GM23248 (cell line): ENCODE measurements around the gene FCN2. TPM values are rescaled to one million over a fixed set of nuclear protein-coding genes. Genes with fewer than 3 reads are reported as not detected.

Source experiments
- DNase-seq: peaks from one replicate; pipeline ENCODE4 v3.0.0-alpha.2; 2015
- H2AFZ ChIP-seq: fragments of 200-600 bp; sonication (generic); 2 replicates; pipeline ENCODE4 v1.6.1; 2016; ENCODE audit warnings: antibody characterized with exemption
- H3F3A ChIP-seq: fragments of 200-600 bp; sonication (generic); 2 replicates; pipeline ENCODE4 v1.6.1; 2016; ENCODE audit warnings: mild to moderate bottlenecking, antibody characterized with exemption, mixed run types; ENCODE audit not compliant: insufficient read depth
- H3K27ac ChIP-seq: fragments of 200-600 bp; sonication (generic); 2 replicates; pipeline ENCODE4 v1.5.1; 2016; ENCODE audit warnings: mild to moderate bottlenecking
- H3K27me3 ChIP-seq: fragments of 200-600 bp; sonication (generic); replicated peaks from 2 replicates; pipeline ENCODE4 v1.6.1; 2016; ENCODE audit warnings: mild to moderate bottlenecking; ENCODE audit not compliant: insufficient read depth
- H3K36me3 ChIP-seq: fragments of 200-600 bp; sonication (generic); 2 replicates; pipeline ENCODE4 v1.6.1; 2016; ENCODE audit warnings: low read depth, mild to moderate bottlenecking
- H3K4me1 ChIP-seq: fragments of 200-600 bp; sonication (generic); 2 replicates; pipeline ENCODE4 v1.6.1; 2016; ENCODE audit warnings: mild to moderate bottlenecking; ENCODE audit not compliant: insufficient read depth
- H3K4me2 ChIP-seq: fragments of 200-600 bp; sonication (generic); one replicate; pipeline ENCODE4 v1.6.1; 2016; ENCODE audit warnings: mild to moderate bottlenecking; ENCODE audit not compliant: unreplicated experiment
- H3K4me3 ChIP-seq: fragments of 200-600 bp; sonication (generic); 2 replicates; pipeline ENCODE4 v1.5.1; 2016; ENCODE audit warnings: mild to moderate bottlenecking
- H3K79me2 ChIP-seq: fragments of 200-600 bp; sonication (generic); 2 replicates; pipeline ENCODE4 v1.6.1; 2016; ENCODE audit warnings: mild to moderate bottlenecking; ENCODE audit not compliant: insufficient read depth
- H3K9ac ChIP-seq: fragments of 200-600 bp; sonication (generic); 2 replicates; pipeline ENCODE4 v1.6.1; 2016; ENCODE audit warnings: mild to moderate bottlenecking
- H3K9me2 ChIP-seq: fragments of 200-600 bp; sonication (generic); 2 replicates; pipeline ENCODE4 v1.6.1; 2016; ENCODE audit warnings: mixed run types, mild to moderate bottlenecking, moderate library complexity; ENCODE audit not compliant: insufficient read depth
- H3K9me3 ChIP-seq: fragments of 200-600 bp; sonication (generic); one replicate; pipeline ENCODE4 v1.6.1; 2017; ENCODE audit warnings: low read depth
- H4K20me1 ChIP-seq: fragments of 200-600 bp; sonication (generic); 2 replicates; pipeline ENCODE4 v1.6.0; 2016; ENCODE audit not compliant: insufficient read depth
- EZH2 ChIP-seq: fragments of 200-600 bp; sonication (generic); IDR thresholded peaks from 2 replicates; pipeline ENCODE4 v1.6.1; 2018; ENCODE audit warnings: antibody characterized with exemption, mild to moderate bottlenecking; ENCODE audit not compliant: insufficient read depth, poor library complexity, severe bottlenecking
- EZH2phosphoT487 ChIP-seq: fragments of 200-600 bp; sonication (generic); IDR thresholded peaks from 2 replicates; pipeline ENCODE4 v1.6.1; 2018; ENCODE audit warnings: antibody characterized with exemption, moderate library complexity, mild to moderate bottlenecking, low read depth; ENCODE audit not compliant: insufficient read depth
- WGBS, 2 experiments: methylation state at CpG; one replicate each; pipeline ENCODE4 v1.1.6; 2015 to 2017; ENCODE audit warnings: low lambda C conversion rate in 2 of 2, low coverage in 1 of 2; ENCODE audit errors: missing lambda C conversion rate in 2 of 2; 5-methylcytosine and 5-hydroxymethylcytosine counted together
- in situ Hi-C: fragments of 300-500 bp; cut with MboI; formaldehyde crosslinking; loops from 2 replicates; pipeline ENCODE4 v1.15.0; 2020
- polyA plus RNA-seq: library from polyadenylated mRNA; unstranded; fragments of >200 nt; fragmentation: Nextera tagmentation; extraction: Ambion mirVana; gene quantifications from 2 replicates; pipeline ENCODE4 v1.2.1, GENCODE V29; 2016
- total RNA-seq: library from RNA; depleted of rRNA; stranded (reverse); fragments of >200 nt; shearing (Covaris generic); gene quantifications from 2 replicates; pipeline ENCODE4 v1.2.3, GENCODE V29; 2014

Gene FCN2
- total and polyA plus RNA-seq, 2 experiments from 2014 or later = not detected

DNA sequence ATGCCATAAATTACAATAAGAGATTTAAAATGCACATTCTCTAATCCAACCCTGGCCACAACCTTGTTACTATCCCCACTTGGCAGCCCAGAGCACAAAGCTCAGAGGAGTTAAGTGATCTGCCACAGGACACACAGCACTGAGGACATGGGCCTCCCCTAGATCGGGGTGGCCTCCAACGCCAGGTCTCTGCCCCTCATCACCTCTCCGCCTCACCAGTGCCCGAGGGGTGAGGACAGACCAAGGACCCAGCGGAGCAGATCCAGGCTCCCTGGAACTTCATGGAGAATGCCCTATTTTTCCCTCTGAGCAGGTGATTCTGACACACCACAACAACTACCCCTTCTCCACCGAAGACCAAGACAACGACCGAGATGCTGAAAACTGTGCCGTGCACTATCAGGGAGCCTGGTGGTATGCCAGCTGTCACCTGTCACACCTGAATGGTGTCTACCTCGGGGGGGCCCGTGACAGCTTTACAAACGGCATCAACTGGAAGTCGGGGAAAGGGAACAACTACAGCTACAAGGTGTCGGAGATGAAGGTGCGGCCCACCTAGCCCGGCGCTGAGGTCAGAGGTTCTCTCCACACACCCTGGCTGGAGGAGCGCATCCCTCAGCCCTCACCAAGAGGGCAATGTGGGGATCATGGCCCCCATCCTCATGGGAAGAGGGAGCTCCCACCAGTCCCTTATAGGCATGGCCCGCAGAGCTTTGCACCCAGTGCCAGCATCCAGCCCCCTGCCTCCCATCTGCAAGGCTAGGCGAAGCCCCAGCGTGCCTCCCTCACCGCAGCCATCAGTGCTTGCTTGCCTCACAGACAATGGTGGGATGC, 12.5 kb upstream of the FCN2 start:
- Histone ChIP-seq H3K9me2 (no peaks in the 10 kb centered on the region), H3K27ac (no peak overlapping the region), H3F3A (no peaks in the 10 kb centered on the region), H2AFZ (no peak overlapping the region), H3K9ac (no peak overlapping the region), H3K4me3 (no peak overlapping the region), H3K36me3 (no peaks in the 10 kb centered on the region), H3K79me2 (no peaks in the 10 kb centered on the region), H3K4me2 (no peak overlapping the region), H3K9me3 (no peaks in the 10 kb centered on the region), H3K4me1 (no peaks in the 10 kb centered on the region), H4K20me1 (no peaks in the 10 kb centered on the region), H3K27me3 (peaks cover 20% of the 10 kb centered on the region)
- WGBS, 2 experiments = 74 to 75% methylated on average over 21 to 22 of the region's 22 CpGs
- in situ Hi-C loops = no loop called here
- DNase-seq = no peak
- TF ChIP-seq EZH2phosphoT487 (no peak), EZH2 (no peak)

DNA sequence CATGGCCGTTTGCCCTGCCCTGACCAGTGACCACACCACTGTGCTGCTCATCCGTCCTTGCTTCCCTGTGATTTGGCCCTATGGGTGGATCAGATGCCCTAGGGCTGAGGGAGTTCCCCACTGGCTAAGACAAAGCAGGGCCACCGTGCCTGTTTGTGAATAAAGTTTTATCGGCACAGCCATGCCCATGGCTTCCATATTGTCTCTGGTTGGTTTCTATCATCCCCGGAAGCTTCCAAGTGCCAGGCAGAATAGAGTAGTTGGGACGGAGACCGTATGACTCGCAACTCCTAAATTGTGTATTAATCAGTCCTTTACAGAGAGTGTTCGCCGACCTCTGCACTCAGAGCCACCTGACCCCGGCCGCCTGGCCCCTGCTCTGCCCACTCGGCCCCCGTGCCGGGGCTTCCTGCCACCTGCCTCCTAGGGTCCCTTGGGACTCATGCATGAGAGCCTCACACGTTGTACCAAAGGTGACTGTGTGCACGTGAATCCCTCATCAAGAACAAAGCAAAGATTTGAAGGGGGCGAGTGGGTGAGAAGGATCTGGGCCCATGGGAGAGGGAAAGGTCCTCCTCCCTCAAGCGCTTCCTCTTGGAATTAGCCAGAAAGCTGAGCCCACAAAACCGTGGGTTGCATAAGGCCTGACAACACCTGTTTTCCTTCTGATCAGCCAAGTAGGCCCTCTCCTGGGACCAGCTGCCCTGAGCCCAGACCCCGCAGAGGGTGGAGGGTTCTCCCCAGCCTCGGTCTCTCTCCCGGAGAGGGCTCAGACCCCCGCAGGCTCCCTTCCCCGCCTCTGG, 11.7 kb upstream of the FCN2 start:
- no peak for DNase-seq
- 68 to 71% methylated on average over 23 to 25 of the region's 25 CpGs for WGBS, 2 experiments

DNA sequence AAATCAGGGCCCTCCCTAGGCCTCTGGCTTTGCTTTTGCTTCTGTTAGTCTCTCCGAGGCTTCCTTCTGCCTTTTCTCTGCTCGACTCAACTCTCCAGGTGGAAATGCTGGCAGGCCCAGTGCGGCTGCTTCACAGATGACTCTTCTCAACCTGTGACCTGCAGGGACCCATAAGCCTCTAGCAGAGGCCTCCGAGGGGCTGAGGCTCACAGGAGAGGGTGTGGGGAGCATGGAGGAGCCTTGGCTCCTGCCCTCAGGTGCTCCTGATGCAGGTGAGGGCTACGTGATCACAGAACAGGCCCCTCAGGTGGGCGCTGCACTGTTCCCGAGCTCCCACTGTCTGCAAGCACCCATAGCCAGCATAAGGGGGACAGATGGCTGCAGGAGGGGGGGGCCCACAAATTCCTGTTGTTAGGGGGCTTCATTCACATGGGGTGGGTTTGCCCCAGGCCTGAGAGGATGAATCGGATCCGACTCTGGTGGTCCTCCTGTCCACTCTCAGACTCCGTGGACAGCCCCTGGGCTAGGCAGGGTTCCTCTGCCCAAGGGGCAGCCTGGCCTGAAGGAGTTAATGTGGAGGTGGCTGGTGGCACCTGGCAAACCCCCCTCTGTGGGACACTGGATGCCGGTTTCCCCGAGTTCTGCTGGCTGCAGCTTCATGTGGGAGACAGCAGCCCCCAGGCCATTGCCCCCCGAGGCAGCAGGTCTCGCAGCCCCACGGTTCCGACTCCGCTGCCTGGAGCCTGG, 10.9 kb upstream of the FCN2 start:
- Histone ChIP-seq H2AFZ (no peak overlapping the region), H3K9ac (no peak overlapping the region), H3K4me3 (no peak overlapping the region), H3F3A (no peaks in the 10 kb centered on the region), H3K27ac (no peak overlapping the region), H3K36me3 (no peaks in the 10 kb centered on the region), H3K9me3 (no peaks in the 10 kb centered on the region), H4K20me1 (no peaks in the 10 kb centered on the region), H3K79me2 (no peaks in the 10 kb centered on the region), H3K4me2 (no peak overlapping the region), H3K4me1 (no peaks in the 10 kb centered on the region), H3K9me2 (no peaks in the 10 kb centered on the region), H3K27me3 (peaks cover 25% of the 10 kb centered on the region)
- WGBS, 2 experiments = 59 to 60% methylated on average over 15 to 17 of the region's 17 CpGs
- DNase-seq = no peak
- TF ChIP-seq EZH2 = no peak
- TF ChIP-seq EZH2phosphoT487 = no peak
- in situ Hi-C loops = no loop called here

More for the DNA sequence above, 11.7 kb upstream of the FCN2 start:
- peaks cover 19% of the 10 kb centered on the region for H3K27me3 ChIP-seq
- no peaks in the 10 kb centered on the region for H3K9me3 ChIP-seq
- H3K36me3 ChIP-seq = no peaks in the 10 kb centered on the region
- no peaks in the 10 kb centered on the region for H3K4me1 ChIP-seq
- no peak overlapping the region for H3K4me2 ChIP-seq
- H3K79me2 ChIP-seq = no peaks in the 10 kb centered on the region
- no peak overlapping the region for H3K9ac ChIP-seq
- in situ Hi-C loops = no loop called here
- no peak overlapping the region for H3K4me3 ChIP-seq
- no peaks in the 10 kb centered on the region for H4K20me1 ChIP-seq
- no peaks in the 10 kb centered on the region for H3K9me2 ChIP-seq
- TF ChIP-seq EZH2 (no peak), EZH2phosphoT487 (no peak)
- H3F3A ChIP-seq = no peaks in the 10 kb centered on the region
- H3K27ac ChIP-seq = no peak overlapping the region
- no peak overlapping the region for H2AFZ ChIP-seq

DNA sequence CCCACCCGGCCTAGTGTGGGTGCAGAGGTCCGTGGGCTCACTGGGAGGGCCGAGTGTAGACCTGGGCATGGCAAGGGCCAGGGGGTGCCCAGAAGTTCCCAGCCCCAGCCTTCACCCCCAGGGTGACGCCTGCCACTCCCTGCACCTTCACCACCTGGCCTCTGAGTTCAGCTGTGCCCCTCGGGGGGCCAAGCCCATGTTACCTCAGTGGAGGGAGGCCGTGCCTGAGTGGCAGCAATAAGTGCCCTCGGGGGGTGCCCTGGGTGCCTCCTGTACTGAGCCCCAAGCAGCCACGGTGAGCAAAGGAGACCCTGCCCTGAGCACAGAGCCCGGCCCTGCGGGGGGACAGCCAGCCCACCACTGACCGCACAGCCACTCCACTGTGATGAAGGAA, 10.3 kb upstream of the FCN2 start:
- 58 to 60% methylated on average over 11 of the region's 11 CpGs for WGBS, 2 experiments
- in situ Hi-C loops = no loop called here
- no peaks in the 10 kb centered on the region for H3F3A ChIP-seq

More for the DNA sequence above, 10.3 kb upstream of the FCN2 start:
- Histone ChIP-seq H3K9ac (no peak overlapping the region), H3K4me2 (no peak overlapping the region), H3K9me2 (no peaks in the 10 kb centered on the region), H3K27ac (no peak overlapping the region), H3K4me3 (no peak overlapping the region), H3K79me2 (no peaks in the 10 kb centered on the region), H3K4me1 (no peaks in the 10 kb centered on the region), H3K9me3 (no peaks in the 10 kb centered on the region), H3K27me3 (peaks cover 29% of the 10 kb centered on the region), H3K36me3 (no peaks in the 10 kb centered on the region), H4K20me1 (no peaks in the 10 kb centered on the region), H2AFZ (no peak overlapping the region)
- no peak for TF ChIP-seq EZH2phosphoT487
- no peak for TF ChIP-seq EZH2
- DNase-seq = no peak
